ENCODE results near the gene DTYMK. TPM values are rescaled to one million over a fixed set of nuclear protein-coding genes. Genes with fewer than 3 reads are reported as not detected.
A peak's percentile ranks its signal among the peaks of the same experiment; 100 is the strongest.

The DTYMK gene
- total RNA-seq, 1 donor from 2014 or later, result 26.1 TPM

- H3K27me3 Mint-ChIP-seq (ENCODE audit: low read depth, unreplicated experiment), result no peaks in the 10 kb centered on the region
- H3K36me3 ChIP-seq (ENCODE audit: insufficient read depth, low read length), result peaks cover 17% of the 10 kb centered on the region
- H3K9me3 ChIP-seq (ENCODE audit: insufficient read depth, low read depth, low read length), result no peaks in the 10 kb centered on the region
- no peaks in the 10 kb centered on the region for H3K9me3 Mint-ChIP-seq (ENCODE audit: unreplicated experiment)
- H3K4me3 ChIP-seq (ENCODE audit: insufficient read depth, low read depth, low read length), result peak overlapping the region; percentile 25
- peak overlapping the region; percentile 87 for H3K27ac Mint-ChIP-seq (ENCODE audit: unreplicated experiment)
- H3K4me3 Mint-ChIP-seq (ENCODE audit: unreplicated experiment), result peak overlapping the region; percentile 74
- no peaks in the 10 kb centered on the region for H3K27me3 ChIP-seq (ENCODE audit: insufficient read depth, low read length)
- no peak overlapping the region for H2AFZ ChIP-seq (ENCODE audit: low read depth, low read length)
- peaks cover 19% of the 10 kb centered on the region for H3K4me1 Mint-ChIP-seq (ENCODE audit: low read depth, unreplicated experiment)
- DNase-seq (ENCODE audit: low read depth) (peak; percentile 98), FAIRE-seq (peak; percentile 94)
- H3K36me3 Mint-ChIP-seq (ENCODE audit: low read depth, unreplicated experiment), result peaks cover 12% of the 10 kb centered on the region
- no peak for TF ChIP-seq EZH2 (IDR thresholded peaks at IDR 0.05; ENCODE audit: insufficient read depth, low read length)
- no peak for TF ChIP-seq CTCF (IDR thresholded peaks at IDR 0.05; ENCODE audit: insufficient read depth, low read depth, low read length)
- peak overlapping the region; percentile 66 for H3K9ac ChIP-seq (ENCODE audit: low read length)
- peaks cover 26% of the 10 kb centered on the region for H3K4me1 ChIP-seq (ENCODE audit: insufficient read depth, low read length)
- peak overlapping the region; percentile 70 for H3K4me2 ChIP-seq (ENCODE audit: low read length)
- peaks cover 49% of the 10 kb centered on the region for H3K79me2 ChIP-seq (ENCODE audit: insufficient read depth, low read length)
- peaks cover 9% of the 10 kb centered on the region for H4K20me1 ChIP-seq (ENCODE audit: insufficient read depth, low read length)
- peak overlapping the region; percentile 88 for H3K27ac ChIP-seq (ENCODE audit: low read depth, low read length)
Measured at GRCh38 chr2:241680827-241681599, 5.6 kb downstream of the DTYMK start.

- Histone ChIP-seq H3K4me1 (ENCODE audit: insufficient read depth, low read length) (peaks cover 19% of the 10 kb centered on the region), H3K36me3 (ENCODE audit: insufficient read depth, low read length) (peaks cover 17% of the 10 kb centered on the region), H3K4me3 (ENCODE audit: insufficient read depth, low read depth, low read length) (no peak overlapping the region), H3K4me2 (ENCODE audit: low read length) (peak overlapping the region; percentile 70), H3K27me3 (ENCODE audit: insufficient read depth, low read length) (no peaks in the 10 kb centered on the region), H3K9me3 (ENCODE audit: insufficient read depth, low read depth, low read length) (no peaks in the 10 kb centered on the region), H3K9ac (ENCODE audit: low read length) (no peak overlapping the region), H4K20me1 (ENCODE audit: insufficient read depth, low read length) (peaks cover 9% of the 10 kb centered on the region), H3K79me2 (ENCODE audit: insufficient read depth, low read length) (peaks cover 39% of the 10 kb centered on the region), H2AFZ (ENCODE audit: low read depth, low read length) (no peak overlapping the region), H3K27ac (ENCODE audit: low read depth, low read length) (peak overlapping the region; percentile 88)
- H3K4me1 Mint-ChIP-seq (ENCODE audit: low read depth, unreplicated experiment), result peaks cover 19% of the 10 kb centered on the region
- no peak for FAIRE-seq
- H3K4me3 Mint-ChIP-seq (ENCODE audit: unreplicated experiment), result no peak overlapping the region
- peaks cover 12% of the 10 kb centered on the region for H3K36me3 Mint-ChIP-seq (ENCODE audit: low read depth, unreplicated experiment)
- DNase-seq (ENCODE audit: low read depth), result no peak
- peak overlapping the region; percentile 87 for H3K27ac Mint-ChIP-seq (ENCODE audit: unreplicated experiment)
- no peaks in the 10 kb centered on the region for H3K9me3 Mint-ChIP-seq (ENCODE audit: unreplicated experiment)
- no peaks in the 10 kb centered on the region for H3K27me3 Mint-ChIP-seq (ENCODE audit: low read depth, unreplicated experiment)
- no peak for TF ChIP-seq CTCF (IDR thresholded peaks at IDR 0.05; ENCODE audit: insufficient read depth, low read depth, low read length)
- no peak for TF ChIP-seq EZH2 (IDR thresholded peaks at IDR 0.05; ENCODE audit: insufficient read depth, low read length)
Measured at GRCh38 chr2:241680044-241680443, 6.6 kb downstream of the DTYMK start.
